Effector memory CD4-positive, alpha-beta T cell (primary cell): ENCODE measurements around the gene H6PD.
"Not testable (repeated sequence)": the region's sequence is repeated elsewhere in the genome, so short reads cannot be mapped to it uniquely, and the experiment has no call there.

Source experiments
- DNase-seq, 3 donors: peaks; one replicate each; pipeline ENCODE4 v3.0.0-alpha.2; 2020
- H3K27ac ChIP-seq: 2 replicates; pipeline ENCODE4 v1.7.0; 2013; ENCODE audit warnings: mild to moderate bottlenecking, low read length, moderate library complexity; ENCODE audit not compliant: insufficient read depth, poor library complexity, severe bottlenecking
- H3K27me3 ChIP-seq: replicated peaks from 2 replicates; pipeline ENCODE4 v1.7.0; 2013; ENCODE audit warnings: mild to moderate bottlenecking, low read length; ENCODE audit not compliant: insufficient read depth, control insufficient read depth, poor library complexity, severe bottlenecking
- H3K36me3 ChIP-seq: 2 replicates; pipeline ENCODE4 v1.7.0; 2013; ENCODE audit warnings: mild to moderate bottlenecking, low read length, moderate library complexity; ENCODE audit not compliant: control insufficient read depth, insufficient read depth
- H3K4me1 ChIP-seq: 2 replicates; pipeline ENCODE4 v1.7.0; 2013; ENCODE audit warnings: low read length, mild to moderate bottlenecking; ENCODE audit not compliant: control insufficient read depth, insufficient read depth, poor library complexity, severe bottlenecking
- H3K4me3 ChIP-seq: 2 replicates; pipeline ENCODE4 v1.7.0; 2013; ENCODE audit warnings: low read length, low read depth, mild to moderate bottlenecking; ENCODE audit not compliant: insufficient read depth, poor library complexity, severe bottlenecking
- H3K9me3 ChIP-seq: 2 replicates; pipeline ENCODE4 v1.7.0; 2013; ENCODE audit warnings: mild to moderate bottlenecking, low read length, moderate library complexity; ENCODE audit not compliant: control insufficient read depth

The H6PD gene

DNA sequence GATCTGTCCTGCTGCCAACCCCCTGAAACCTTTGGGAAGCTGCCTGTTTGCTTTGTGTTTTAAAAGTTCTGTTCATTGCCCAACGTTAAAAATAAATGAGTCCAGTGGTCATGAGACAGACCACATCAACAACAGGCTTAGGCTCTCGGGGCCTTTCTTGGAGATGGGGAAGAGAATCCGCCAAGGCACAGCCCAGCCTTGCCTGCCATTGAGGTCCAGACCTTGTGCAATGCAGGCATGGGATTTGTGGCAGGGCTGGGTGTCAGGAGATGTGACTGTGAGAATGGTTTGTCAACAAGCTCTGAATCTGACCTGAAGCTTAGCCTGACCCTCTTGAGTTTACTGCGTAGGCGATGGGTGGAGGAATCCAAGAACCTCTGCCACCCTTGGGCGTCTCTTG, 62.3 kb downstream of the H6PD start:
- Histone ChIP-seq H3K4me1 (peaks cover 17% of the 10 kb centered on the region), H3K4me3 (no peak overlapping the region), H3K36me3 (no peaks in the 10 kb centered on the region), H3K27ac (no peak overlapping the region), H3K9me3 (no peaks in the 10 kb centered on the region), H3K27me3 (no peaks in the 10 kb centered on the region)
- no peak for DNase-seq

DNA sequence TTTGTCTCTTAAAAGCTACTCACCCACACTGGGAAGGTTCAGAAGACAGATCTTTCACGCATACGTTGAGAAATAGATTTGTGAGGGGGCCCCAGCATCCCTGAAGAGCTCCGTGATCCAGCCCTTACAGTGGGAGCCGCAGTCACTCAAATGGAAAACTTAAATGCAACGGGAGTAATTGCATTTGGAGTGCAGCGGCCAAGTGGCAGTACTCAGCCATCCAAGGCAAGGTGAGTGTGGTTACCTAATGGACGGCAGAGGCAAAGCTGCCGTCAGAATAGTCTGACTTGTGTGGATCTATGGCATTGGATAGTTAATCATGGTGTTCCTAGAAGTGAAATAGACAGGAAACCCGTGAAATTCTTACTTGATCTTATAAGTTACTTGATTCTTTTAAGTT, 63.3 kb downstream of the H6PD start:
- no peaks in the 10 kb centered on the region for H3K9me3 ChIP-seq
- no peaks in the 10 kb centered on the region for H3K36me3 ChIP-seq
- H3K27me3 ChIP-seq: no peaks in the 10 kb centered on the region
- no peak for DNase-seq
- no peak overlapping the region for H3K4me3 ChIP-seq
- no peak overlapping the region for H3K27ac ChIP-seq
- peaks cover 17% of the 10 kb centered on the region for H3K4me1 ChIP-seq

DNA sequence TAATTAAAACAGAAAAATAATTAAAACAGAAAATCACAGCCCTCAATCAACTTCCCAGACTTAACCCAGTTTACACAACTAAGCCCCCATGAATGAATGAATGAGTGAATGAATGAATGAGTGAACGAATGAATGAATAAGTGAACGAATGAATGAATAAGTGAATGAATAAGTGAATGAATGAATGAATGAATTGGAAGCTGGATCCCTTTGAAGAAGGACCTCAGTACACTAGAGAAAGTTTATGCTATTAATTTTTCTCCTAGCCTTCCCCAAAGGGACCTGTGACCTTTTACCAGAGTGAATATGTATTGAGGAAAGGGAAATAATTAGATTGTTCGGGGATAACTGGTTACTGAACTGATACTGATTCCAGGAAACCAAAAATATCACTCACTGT, 63.7 kb downstream of the H6PD start:
- Histone ChIP-seq H3K4me1 (peaks cover 17% of the 10 kb centered on the region), H3K4me3 (no peak overlapping the region), H3K27ac (no peak overlapping the region), H3K9me3 (no peaks in the 10 kb centered on the region), H3K36me3 (no peaks in the 10 kb centered on the region), H3K27me3 (no peaks in the 10 kb centered on the region)
- DNase-seq: no peak

DNA sequence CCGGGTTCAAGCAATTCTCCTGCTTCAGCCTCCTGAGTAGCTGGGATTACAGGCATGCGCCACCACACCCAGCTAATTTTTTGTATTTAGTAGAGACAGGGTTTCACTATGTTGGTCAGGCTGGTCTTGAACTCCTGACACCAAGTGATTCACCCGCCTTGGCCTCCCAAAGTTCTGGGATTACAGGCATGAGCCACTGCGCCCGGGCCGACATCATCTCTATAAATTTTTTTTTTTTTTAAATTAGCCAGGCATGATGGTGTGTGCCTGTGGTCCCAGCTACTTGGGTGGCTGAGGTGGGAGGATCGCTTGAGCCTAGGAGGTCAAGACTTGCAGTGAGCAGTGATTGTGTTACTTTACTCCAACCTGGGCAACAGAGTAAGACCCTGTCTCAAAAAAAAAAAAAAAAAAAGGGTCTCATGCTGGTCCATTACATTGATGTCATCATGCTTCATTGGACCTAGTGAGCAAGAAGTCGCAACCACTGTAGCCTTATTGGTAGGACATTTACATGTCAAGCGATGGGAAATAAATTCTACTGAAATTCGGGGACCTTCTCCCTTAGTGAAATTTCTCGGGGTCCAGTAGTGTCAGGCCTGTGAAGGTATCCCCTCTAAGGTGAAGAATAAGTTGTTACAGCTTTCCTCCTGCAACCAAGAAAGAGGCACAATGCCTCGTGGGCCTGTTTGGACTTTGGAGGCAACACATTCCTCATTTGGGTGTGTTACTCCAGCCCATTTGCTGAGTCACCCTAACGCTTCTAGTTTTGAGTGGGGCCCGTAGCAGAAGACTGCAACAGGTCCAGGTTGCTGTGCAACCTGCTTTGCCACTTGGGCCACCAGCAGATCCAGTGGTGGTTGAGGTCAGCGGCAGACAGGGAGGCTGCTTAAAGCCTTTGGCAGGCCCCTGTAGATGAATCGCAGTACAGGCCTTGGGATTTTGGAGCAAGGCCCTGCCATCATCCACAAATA, 65.3 kb downstream of the H6PD start:
- DNase-seq, H3K4me3 ChIP-seq, H3K9me3 ChIP-seq, H3K27me3 ChIP-seq, H3K4me1 ChIP-seq, H3K36me3 ChIP-seq, H3K27ac ChIP-seq: not testable (repeated sequence)

DNA sequence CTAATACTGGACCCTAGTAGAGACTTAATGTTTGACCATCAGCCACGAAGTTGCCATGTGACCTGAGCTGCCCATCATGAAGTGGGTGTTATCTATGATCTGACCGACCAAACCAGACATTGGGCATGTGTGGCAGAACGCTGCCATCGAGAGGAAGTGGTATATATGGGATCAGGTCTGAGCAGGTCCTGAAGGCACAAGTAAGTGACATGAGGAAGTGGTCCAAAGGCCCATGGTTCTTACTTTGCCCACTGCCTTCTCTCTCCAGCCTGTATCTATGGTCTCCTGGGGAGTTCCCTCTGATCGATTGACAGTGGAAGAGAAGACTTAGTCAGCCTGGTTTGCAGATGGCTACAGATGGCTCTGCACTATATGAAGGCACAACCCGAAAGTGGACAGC, 66.0 kb downstream of the H6PD start:
- Histone ChIP-seq H3K9me3 (no peaks in the 10 kb centered on the region), H3K27me3 (no peaks in the 10 kb centered on the region), H3K4me1 (no peaks in the 10 kb centered on the region), H3K36me3 (no peaks in the 10 kb centered on the region), H3K27ac (no peak overlapping the region), H3K4me3 (no peak overlapping the region)
- DNase-seq: no peak

DNA sequence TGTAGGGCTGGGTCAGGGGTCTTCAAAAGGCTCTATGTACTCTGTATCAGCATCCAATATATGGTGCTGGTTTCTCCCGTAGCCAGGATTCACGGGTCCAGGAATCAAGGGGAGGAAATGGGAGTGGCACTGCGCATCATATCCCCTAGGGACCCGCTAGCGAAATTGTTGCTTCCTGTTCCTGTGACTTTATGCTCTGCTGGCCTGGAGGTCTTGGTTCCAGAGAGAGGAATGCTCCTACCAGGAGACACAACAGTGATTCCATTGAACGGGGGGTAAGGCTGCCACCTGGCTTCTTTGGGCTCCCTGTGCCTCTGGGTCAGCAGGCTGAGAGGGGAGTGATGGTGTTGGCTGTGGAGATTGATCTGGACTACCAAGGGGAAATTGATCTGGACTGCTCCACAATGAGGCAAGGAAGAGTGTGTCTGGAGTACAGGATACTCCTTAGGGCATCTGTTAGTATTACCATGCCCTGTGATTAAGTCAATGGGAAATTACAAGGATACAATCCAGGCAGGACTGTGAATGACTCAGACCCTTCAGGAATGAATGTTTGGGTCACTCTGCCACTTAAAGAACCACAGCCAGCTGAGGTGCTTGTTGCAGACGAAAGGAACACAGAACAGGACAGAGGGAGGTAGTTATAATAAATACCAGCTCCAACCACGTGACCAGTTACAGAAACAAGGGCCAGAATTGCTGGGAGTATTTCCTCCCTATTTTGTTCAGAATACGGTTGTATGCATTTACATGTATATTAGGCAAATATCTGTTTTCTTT, 68.4 kb downstream of the H6PD start:
- H3K27me3 ChIP-seq: no peaks in the 10 kb centered on the region
- no peak overlapping the region for H3K27ac ChIP-seq
- no peaks in the 10 kb centered on the region for H3K9me3 ChIP-seq
- no peaks in the 10 kb centered on the region for H3K4me1 ChIP-seq
- no peak for DNase-seq
- no peaks in the 10 kb centered on the region for H3K36me3 ChIP-seq
- H3K4me3 ChIP-seq: no peak overlapping the region

DNA sequence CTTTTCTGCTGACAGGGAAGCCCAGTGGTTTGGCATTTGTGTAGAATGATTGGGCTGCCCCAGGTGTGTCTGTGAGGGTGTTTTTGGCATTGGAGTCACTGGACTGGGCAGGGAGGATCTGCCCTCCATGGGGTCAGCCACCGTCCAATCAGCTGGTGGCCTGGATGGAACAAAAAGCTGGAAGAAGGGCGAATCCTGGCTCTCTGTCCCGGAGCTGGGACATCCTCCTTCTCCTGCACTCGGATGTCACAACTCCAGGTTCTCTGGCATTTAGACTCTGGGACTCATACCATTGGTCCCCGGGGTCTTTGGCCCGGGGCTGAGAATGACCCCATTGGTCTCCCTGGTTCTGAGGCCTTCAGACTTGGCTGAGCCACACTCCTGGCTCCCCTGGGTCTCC, 69.3 kb downstream of the H6PD start:
- no peaks in the 10 kb centered on the region for H3K4me1 ChIP-seq
- H3K27ac ChIP-seq: no peak overlapping the region
- no peaks in the 10 kb centered on the region for H3K27me3 ChIP-seq
- no peaks in the 10 kb centered on the region for H3K9me3 ChIP-seq
- DNase-seq: no peak
- no peaks in the 10 kb centered on the region for H3K36me3 ChIP-seq
- no peak overlapping the region for H3K4me3 ChIP-seq

DNA sequence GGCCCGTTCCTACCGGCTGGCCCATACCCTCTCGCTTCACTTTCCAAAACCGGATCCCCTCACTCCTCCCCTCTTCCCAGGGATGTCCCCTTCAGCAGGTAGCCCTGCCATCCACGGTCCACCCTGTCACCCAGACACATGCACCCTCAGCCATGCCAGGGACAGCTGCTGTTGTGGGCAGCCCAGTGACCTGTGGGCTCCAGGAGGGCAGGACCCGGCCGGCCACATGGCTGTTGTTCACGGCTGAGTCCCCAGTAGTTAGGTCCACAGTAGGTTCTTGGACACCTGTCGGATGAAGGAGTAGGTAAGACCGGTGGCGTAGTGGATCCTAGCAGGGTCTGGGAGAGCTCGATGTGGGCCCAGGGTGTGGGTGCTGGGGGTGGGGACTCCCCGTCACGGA, 70.6 kb downstream of the H6PD start:
- Histone ChIP-seq H3K27me3 (no peaks in the 10 kb centered on the region), H3K27ac (no peak overlapping the region), H3K4me1 (no peaks in the 10 kb centered on the region), H3K36me3 (no peaks in the 10 kb centered on the region), H3K4me3 (no peak overlapping the region), H3K9me3 (no peaks in the 10 kb centered on the region)
- DNase-seq: no peak

DNA sequence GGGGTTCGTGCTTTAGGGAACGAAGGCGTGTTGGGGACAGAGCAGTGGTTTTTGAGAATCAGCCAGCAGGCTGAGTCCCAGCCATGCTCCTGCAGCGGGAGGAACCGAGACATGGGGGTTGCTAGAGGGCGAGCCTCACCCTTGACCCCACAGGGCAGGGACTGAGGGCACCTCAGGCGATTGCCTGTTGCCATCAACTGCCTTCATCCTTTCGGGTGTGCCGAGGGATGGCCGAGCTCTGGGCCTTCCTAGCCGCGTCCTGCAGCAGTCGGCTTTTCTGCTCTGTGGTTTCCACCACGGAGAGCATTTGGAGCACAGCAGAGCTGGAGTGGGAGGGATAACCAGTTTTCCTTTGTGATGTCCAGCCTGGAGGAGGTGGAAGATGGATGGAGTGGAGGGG, 71.4 kb downstream of the H6PD start:
- Histone ChIP-seq H3K9me3 (no peaks in the 10 kb centered on the region), H3K36me3 (no peaks in the 10 kb centered on the region), H3K27me3 (no peaks in the 10 kb centered on the region), H3K27ac (no peak overlapping the region), H3K4me1 (no peaks in the 10 kb centered on the region), H3K4me3 (no peak overlapping the region)
- DNase-seq: no peak

DNA sequence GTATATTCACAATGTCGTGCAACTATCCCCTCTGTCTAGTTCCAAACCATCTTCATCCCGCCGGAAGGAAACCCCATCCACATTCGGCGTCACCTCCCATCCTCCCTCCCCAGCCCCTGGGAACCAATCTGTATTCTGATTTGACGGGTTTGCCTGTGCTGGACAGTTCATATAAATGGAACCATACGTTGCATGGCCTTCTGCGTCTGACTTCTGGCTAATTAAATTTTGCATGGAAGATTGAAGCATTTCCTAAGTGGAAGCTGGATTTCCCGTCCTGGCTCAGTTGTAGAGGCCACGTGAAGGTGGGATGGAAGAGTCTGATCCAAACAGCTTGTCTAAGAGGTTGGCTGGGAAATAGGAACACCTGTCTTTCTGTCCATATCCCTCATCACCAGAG, 72.7 kb downstream of the H6PD start:
- no peak for DNase-seq
- no peaks in the 10 kb centered on the region for H3K9me3 ChIP-seq
- no peaks in the 10 kb centered on the region for H3K36me3 ChIP-seq
- no peaks in the 10 kb centered on the region for H3K4me1 ChIP-seq
- no peak overlapping the region for H3K27ac ChIP-seq
- no peak overlapping the region for H3K4me3 ChIP-seq
- H3K27me3 ChIP-seq: no peaks in the 10 kb centered on the region
